ENCODE measurements around the gene CLC.
A peak's percentile ranks its signal among the peaks of the same experiment; 100 is the strongest.
"Not testable (repeated sequence)": the region's sequence is repeated elsewhere in the genome, so short reads cannot be mapped to it uniquely, and the experiment has no call there.

The CLC gene

GRCh38 chr19:39737891-39738290, at the start of gene CLC:
CLC (minus strand) TSS chr19:39738029; CDS start chr19:39737952, 77 bp downstream.
- DNase-seq: no peak

GRCh38 chr19:39780894-39781293, 43.1 kb upstream of the CLC start:
- no peak for DNase-seq

GRCh38 chr19:39778763-39779162, 40.9 kb upstream of the CLC start, which contains the start of gene LEUTX:
LEUTX (plus strand) TSS chr19:39778854; CDS start chr19:39778921, 67 bp downstream.
- no peak for DNase-seq

- no peak for DNase-seq
Observed at GRCh38 chr19:39768786-39769185, 31.0 kb upstream of the CLC start.

GRCh38 chr19:39768334-39768733, 30.5 kb upstream of the CLC start:
- DNase-seq: no peak

- peak; percentile 25 for DNase-seq
Observed at GRCh38 chr19:39765091-39766076, 27.6 kb upstream of the CLC start.

- not testable (repeated sequence) for DNase-seq
Observed at GRCh38 chr19:39761851-39762250, 24.0 kb upstream of the CLC start.

GRCh38 chr19:39759457-39760184, 21.8 kb upstream of the CLC start:
- DNase-seq: no peak

- no peak for DNase-seq
Observed at GRCh38 chr19:39754971-39755370, 17.1 kb upstream of the CLC start.

- no peak for DNase-seq
Observed at GRCh38 chr19:39754544-39754943, 16.7 kb upstream of the CLC start.

GRCh38 chr19:39752795-39753194, 15.0 kb upstream of the CLC start:
- no peak for DNase-seq

- DNase-seq: no peak
Observed at GRCh38 chr19:39752390-39752789, 14.6 kb upstream of the CLC start.

- DNase-seq: no peak
Observed at GRCh38 chr19:39749981-39750380, 12.2 kb upstream of the CLC start.

- DNase-seq: no peak
Observed at GRCh38 chr19:39746836-39747529, 9.2 kb upstream of the CLC start.

- DNase-seq: no peak
Observed at GRCh38 chr19:39745643-39746042, 7.8 kb upstream of the CLC start.

- DNase-seq: no peak
Observed at GRCh38 chr19:39740395-39740794, 2.6 kb upstream of the CLC start.

- no peak for DNase-seq
Observed at GRCh38 chr19:39738814-39739213, 985 bp upstream of the CLC start.

- no peak for DNase-seq
Observed at GRCh38 chr19:39737351-39737750, 478 bp downstream of the CLC start.

- no peak for DNase-seq
Observed at GRCh38 chr19:39736088-39736487, 1.7 kb downstream of the CLC start.

- DNase-seq: no peak
Observed at GRCh38 chr19:39735688-39736087, 2.1 kb downstream of the CLC start.

GRCh38 chr19:39733841-39734240, 4.0 kb downstream of the CLC start:
- no peak for DNase-seq

GRCh38 chr19:39731685-39732084, 6.1 kb downstream of the CLC start:
- no peak for DNase-seq

- no peak for DNase-seq
Observed at GRCh38 chr19:39729594-39729993, 8.2 kb downstream of the CLC start.
